Measurements from ENCODE around the gene ACO1. TPM values are rescaled to one million over a fixed set of nuclear protein-coding genes. Genes with fewer than 3 reads are reported as not detected.

Gene ACO1
- 26.0 to 28.3 TPM (median 26.9 TPM) in 5 replicates for total RNA-seq (2022; extraction: Qiagen RNA extraction)

DNA sequence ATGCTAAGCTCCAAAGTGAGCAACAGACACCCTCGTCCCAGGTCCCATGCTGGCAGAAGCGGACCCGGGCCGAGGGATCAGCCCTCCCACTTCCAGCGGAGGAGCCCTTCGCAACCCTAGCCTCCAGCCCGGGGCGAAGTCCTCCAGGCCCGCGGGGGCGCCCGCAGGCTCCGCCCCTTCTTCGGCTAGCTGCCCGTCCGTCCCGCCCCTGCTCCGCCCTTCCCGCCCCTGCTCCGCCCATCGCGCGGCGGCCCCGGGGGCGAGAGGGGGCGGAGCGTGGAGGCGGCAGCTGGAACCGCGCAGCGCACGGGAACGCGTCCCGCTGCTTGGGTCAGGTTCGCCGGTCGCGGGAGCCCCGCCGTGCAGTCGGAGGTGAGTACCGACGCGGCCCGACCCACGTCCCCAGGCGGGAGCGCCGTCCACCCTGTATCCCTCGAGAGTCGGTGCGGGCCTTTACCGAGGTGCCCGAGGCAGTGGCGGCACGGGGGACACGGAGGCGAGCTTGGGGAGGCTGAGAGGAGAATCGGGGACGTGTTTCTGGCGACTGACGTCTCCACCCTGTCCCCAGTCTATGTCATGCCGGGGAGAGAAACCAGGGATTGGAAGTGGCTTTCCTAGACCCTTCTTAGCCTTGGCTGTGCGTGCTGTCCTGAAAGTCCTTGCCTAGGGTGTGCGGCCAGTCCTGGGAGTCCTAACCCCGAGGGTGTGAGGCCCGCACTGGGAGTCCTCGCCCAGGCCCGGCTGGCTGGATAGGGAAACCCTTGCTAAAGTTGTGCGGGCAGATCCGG is at the start of gene ACO1:
TSS of gene ACO1 (plus strand) at position 280 of the 788 bp plus-strand sequence. CDS start 20,864 bp downstream, outside the sequence.

Other genes with a start within 250 kb of the ACO1 start
- 2.6 to 3.4 TPM (median 2.8 TPM) in 5 replicates for gene RIGI, start 141.6 kb downstream of the ACO1 start, total RNA-seq (2022; extraction: Qiagen RNA extraction)
- gene SMIM27, start 167.7 kb downstream of the ACO1 start, total RNA-seq (2022; extraction: Qiagen RNA extraction), result 13.8 to 17.2 TPM (median 14.1 TPM) in 5 replicates
- 10.7 to 14.0 TPM (median 12.4 TPM) in 5 replicates for gene TOPORS, start 167.9 kb downstream of the ACO1 start, total RNA-seq (2022; extraction: Qiagen RNA extraction)
- gene NDUFB6, start 188.5 kb downstream of the ACO1 start, total RNA-seq (2022; extraction: Qiagen RNA extraction), result 106 to 115 TPM (median 112 TPM) in 5 replicates

Data from A549 treated with Mapracorat at 1 μM for 4 hours (cell line).